ENCODE measurements around the gene C8A. TPM values are rescaled to one million over a fixed set of nuclear protein-coding genes. Genes with fewer than 3 reads are reported as not detected.

Gene C8A
- total and polyA plus RNA-seq, 10 of the 15 experiments (the other 5 are each of a cell fraction or from before 2014, with no cell fraction given), result not detected

DNA sequence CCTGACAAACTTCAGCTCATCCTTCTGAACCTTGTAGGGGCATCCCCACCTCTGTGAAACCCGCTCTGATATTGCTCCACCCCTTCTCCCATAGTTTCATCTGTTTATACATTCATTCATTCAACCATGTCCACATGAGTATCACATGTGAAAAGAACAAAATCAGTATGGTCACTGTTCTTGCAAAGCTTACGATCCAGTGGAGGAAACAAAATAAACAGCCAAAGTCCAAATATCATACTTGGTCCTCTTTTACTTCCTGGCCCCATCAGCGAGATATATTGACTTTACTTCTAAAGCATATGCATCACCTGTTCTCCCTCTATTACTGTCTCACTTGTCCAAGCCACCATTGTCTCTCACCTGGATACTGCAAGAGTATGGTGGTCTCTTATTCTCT lies 35.6 kb downstream of the C8A start (continued):
- TF ChIP-seq, protein P1, sequence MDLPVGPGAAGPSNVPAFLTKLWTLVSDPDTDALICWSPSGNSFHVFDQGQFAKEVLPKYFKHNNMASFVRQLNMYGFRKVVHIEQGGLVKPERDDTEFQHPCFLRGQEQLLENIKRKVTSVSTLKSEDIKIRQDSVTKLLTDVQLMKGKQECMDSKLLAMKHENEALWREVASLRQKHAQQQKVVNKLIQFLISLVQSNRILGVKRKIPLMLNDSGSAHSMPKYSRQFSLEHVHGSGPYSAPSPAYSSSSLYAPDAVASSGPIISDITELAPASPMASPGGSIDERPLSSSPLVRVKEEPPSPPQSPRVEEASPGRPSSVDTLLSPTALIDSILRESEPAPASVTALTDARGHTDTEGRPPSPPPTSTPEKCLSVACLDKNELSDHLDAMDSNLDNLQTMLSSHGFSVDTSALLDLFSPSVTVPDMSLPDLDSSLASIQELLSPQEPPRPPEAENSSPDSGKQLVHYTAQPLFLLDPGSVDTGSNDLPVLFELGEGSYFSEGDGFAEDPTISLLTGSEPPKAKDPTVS (IDR thresholded peaks at IDR 0.05; ENCODE audit: low read depth, low read length), result no peak
- TF ChIP-seq GATAD2B (conservative IDR thresholded peaks at IDR 0.05; ENCODE audit: low read depth) (no peak), KDM1A (IDR thresholded peaks at IDR 0.05; ENCODE audit: borderline replicate concordance) (no peak), IRF4 (IDR thresholded peaks at IDR 0.05; ENCODE audit: low read depth, low read length) (no peak), POLR2A (IDR thresholded peaks at IDR 0.05; ENCODE audit: low read depth, low read length) (no peak), IKZF2 (IDR thresholded peaks at IDR 0.05) (no peak)
- TF ChIP-seq, protein P2, sequence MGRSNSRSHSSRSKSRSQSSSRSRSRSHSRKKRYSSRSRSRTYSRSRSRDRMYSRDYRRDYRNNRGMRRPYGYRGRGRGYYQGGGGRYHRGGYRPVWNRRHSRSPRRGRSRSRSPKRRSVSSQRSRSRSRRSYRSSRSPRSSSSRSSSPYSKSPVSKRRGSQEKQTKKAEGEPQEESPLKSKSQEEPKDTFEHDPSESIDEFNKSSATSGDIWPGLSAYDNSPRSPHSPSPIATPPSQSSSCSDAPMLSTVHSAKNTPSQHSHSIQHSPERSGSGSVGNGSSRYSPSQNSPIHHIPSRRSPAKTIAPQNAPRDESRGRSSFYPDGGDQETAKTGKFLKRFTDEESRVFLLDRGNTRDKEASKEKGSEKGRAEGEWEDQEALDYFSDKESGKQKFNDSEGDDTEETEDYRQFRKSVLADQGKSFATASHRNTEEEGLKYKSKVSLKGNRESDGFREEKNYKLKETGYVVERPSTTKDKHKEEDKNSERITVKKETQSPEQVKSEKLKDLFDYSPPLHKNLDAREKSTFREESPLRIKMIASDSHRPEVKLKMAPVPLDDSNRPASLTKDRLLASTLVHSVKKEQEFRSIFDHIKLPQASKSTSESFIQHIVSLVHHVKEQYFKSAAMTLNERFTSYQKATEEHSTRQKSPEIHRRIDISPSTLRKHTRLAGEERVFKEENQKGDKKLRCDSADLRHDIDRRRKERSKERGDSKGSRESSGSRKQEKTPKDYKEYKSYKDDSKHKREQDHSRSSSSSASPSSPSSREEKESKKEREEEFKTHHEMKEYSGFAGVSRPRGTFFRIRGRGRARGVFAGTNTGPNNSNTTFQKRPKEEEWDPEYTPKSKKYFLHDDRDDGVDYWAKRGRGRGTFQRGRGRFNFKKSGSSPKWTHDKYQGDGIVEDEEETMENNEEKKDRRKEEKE (IDR thresholded peaks at IDR 0.05), result no peak

DNA sequence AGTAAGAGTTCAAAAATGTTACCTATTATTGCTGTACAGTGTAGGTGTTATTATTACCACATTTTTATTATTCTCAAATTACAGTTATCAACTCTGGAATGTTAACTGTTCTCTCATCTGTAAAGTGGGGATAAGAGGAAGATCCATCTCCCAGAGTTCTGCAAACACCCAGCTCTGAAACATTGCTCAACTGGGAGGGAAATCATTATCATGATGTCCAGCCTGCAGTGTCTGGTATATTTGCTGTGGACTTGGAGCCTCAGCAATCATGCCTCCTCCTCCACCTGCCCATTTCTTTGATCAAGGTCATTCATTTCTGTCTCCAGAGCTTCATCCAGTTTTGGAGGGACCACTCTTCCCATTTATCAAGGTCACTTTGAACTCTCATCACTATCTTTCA lies 39.4 kb downstream of the C8A start:
- FAIRE-seq, result no peak
- intact Hi-C loops (cut with micrococcal nuclease; ENCODE audit: unreplicated experiment), result no loop called here
- TF ChIP-seq, protein P3, sequence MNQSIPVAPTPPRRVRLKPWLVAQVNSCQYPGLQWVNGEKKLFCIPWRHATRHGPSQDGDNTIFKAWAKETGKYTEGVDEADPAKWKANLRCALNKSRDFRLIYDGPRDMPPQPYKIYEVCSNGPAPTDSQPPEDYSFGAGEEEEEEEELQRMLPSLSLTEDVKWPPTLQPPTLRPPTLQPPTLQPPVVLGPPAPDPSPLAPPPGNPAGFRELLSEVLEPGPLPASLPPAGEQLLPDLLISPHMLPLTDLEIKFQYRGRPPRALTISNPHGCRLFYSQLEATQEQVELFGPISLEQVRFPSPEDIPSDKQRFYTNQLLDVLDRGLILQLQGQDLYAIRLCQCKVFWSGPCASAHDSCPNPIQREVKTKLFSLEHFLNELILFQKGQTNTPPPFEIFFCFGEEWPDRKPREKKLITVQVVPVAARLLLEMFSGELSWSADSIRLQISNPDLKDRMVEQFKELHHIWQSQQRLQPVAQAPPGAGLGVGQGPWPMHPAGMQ (IDR thresholded peaks at IDR 0.05; ENCODE audit: borderline replicate concordance), result no peak
- TF ChIP-seq NFXL1 (IDR thresholded peaks at IDR 0.05; ENCODE audit: borderline replicate concordance), result no peak
- no peak for TF ChIP-seq POLR2A (IDR thresholded peaks at IDR 0.05; ENCODE audit: low read depth, low read length)
- no peak for TF ChIP-seq BHLHE40 (IDR thresholded peaks at IDR 0.05; ENCODE audit: borderline replicate concordance in 1 of 2, low read depth in 2 of 2, low read length in 1 of 2)
- no peak for TF ChIP-seq DPF2 (IDR thresholded peaks at IDR 0.05)
- TF ChIP-seq NBN (IDR thresholded peaks at IDR 0.05), result no peak
- no peak for TF ChIP-seq PAX8 (IDR thresholded peaks at IDR 0.05)
- no peak for TF ChIP-seq CBX3 (IDR thresholded peaks at IDR 0.05; ENCODE audit: borderline replicate concordance, low read depth)
- TF ChIP-seq, protein P4, sequence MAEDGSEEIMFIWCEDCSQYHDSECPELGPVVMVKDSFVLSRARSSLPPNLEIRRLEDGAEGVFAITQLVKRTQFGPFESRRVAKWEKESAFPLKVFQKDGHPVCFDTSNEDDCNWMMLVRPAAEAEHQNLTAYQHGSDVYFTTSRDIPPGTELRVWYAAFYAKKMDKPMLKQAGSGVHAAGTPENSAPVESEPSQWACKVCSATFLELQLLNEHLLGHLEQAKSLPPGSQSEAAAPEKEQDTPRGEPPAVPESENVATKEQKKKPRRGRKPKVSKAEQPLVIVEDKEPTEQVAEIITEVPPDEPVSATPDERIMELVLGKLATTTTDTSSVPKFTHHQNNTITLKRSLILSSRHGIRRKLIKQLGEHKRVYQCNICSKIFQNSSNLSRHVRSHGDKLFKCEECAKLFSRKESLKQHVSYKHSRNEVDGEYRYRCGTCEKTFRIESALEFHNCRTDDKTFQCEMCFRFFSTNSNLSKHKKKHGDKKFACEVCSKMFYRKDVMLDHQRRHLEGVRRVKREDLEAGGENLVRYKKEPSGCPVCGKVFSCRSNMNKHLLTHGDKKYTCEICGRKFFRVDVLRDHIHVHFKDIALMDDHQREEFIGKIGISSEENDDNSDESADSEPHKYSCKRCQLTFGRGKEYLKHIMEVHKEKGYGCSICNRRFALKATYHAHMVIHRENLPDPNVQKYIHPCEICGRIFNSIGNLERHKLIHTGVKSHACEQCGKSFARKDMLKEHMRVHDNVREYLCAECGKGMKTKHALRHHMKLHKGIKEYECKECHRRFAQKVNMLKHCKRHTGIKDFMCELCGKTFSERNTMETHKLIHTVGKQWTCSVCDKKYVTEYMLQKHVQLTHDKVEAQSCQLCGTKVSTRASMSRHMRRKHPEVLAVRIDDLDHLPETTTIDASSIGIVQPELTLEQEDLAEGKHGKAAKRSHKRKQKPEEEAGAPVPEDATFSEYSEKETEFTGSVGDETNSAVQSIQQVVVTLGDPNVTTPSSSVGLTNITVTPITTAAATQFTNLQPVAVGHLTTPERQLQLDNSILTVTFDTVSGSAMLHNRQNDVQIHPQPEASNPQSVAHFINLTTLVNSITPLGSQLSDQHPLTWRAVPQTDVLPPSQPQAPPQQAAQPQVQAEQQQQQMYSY (CRISPR knock-in tag; IDR thresholded peaks at IDR 0.05), result no peak

More for the DNA sequence above, 39.4 kb downstream of the C8A start:
- no peaks in the 10 kb centered on the region for H3K4me1 ChIP-seq (ENCODE audit: control insufficient read depth, insufficient read depth, low read length)
- DNase-seq (ENCODE audit: low read depth, low spot score) (no peak), ATAC-seq (no peak)
- POLR2A ChIA-PET, result no interaction called here
- no peak overlapping the region for H3K4me2 ChIP-seq (ENCODE audit: control insufficient read depth, insufficient read depth)
- H3K9me3 ChIP-seq (replicated peaks; ENCODE audit: control insufficient read depth, insufficient read depth, low read length), result no peaks in the 10 kb centered on the region
- no peaks in the 10 kb centered on the region for H3K79me2 ChIP-seq (ENCODE audit: control insufficient read depth, insufficient read depth, low read length)
- H3K27me3 ChIP-seq (replicated peaks in 1 of 2; ENCODE audit: control insufficient read depth in 2 of 2, insufficient read depth in 2 of 2, low read length in 1 of 2), result no peaks in the 10 kb centered on the region; a peak in 1 of 4 replicates
- SMC1A ChIA-PET (ENCODE audit: uncharacterized antibody, unreplicated experiment), result no interaction called here
- RAD21 ChIA-PET (ENCODE audit: unreplicated experiment), result no interaction called here
- in situ Hi-C loops (cut with MboI), result no loop called here
- H3K4me3 ChIP-seq, result no peak overlapping the region
- H3K9ac ChIP-seq (ENCODE audit: control insufficient read depth, insufficient read depth, low read length), result no peak overlapping the region
- BruUV-seq (replicated peaks), result no TSS peak
- CTCF ChIA-PET, result no interaction called here
- no peak overlapping the region for H3K27ac ChIP-seq (ENCODE audit: control insufficient read depth, insufficient read depth)
- no peaks in the 10 kb centered on the region for H3K36me3 ChIP-seq (ENCODE audit: control insufficient read depth in 2 of 2, insufficient read depth in 2 of 2, low read length in 1 of 2)
- H2AFZ ChIP-seq (ENCODE audit: control insufficient read depth, low read depth, low read length), result no peak overlapping the region
- no peaks in the 10 kb centered on the region for H4K20me1 ChIP-seq (ENCODE audit: control insufficient read depth, insufficient read depth)

Measured in GM12878 (cell line).